Astrocyte (in vitro differentiated cells and primary cell): ENCODE data around the gene ECT2.

Source experiments
- CTCF ChIP-seq: IDR thresholded peaks from 2 replicates; pipeline ENCODE4 v1.5.1; 2011; ENCODE audit warnings: low read depth, mild to moderate bottlenecking, inconsistent platforms, low read length, moderate library complexity; ENCODE audit not compliant: insufficient read depth
- EZH2 ChIP-seq: IDR thresholded peaks from 2 replicates; pipeline ENCODE4 v1.6.1; 2012; ENCODE audit warnings: mild to moderate bottlenecking, low read length, inconsistent platforms; ENCODE audit not compliant: insufficient read depth

- TF ChIP-seq CTCF (no peak), EZH2 (no peak)
Measured at GRCh38 chr3:172726380-172726779, 24.1 kb upstream of the ECT2 start.
